Posterior cingulate gyrus (tissue), 11 donors: ENCODE results near the gene TPPP3.
"Not testable (repeated sequence)": the region's sequence is repeated elsewhere in the genome, so short reads cannot be mapped to it uniquely, and the experiment has no call there.

Experiments
- DNase-seq, 10 donors: peaks; one replicate each; pipeline versions ENCODE4 v3.0.0 to v3.0.0-alpha.2; 2020 to 2021; ENCODE audit warnings: mixed read lengths in 3 of 10
- intact Hi-C: fragments of 100-400 bp; cut with DNase I; formaldehyde crosslinking; loops from one replicate; pipeline ENCODE4 v1.15.1; 2023

TPPP3 gene

GRCh38 chr16:67361038-67361437 is 32.3 kb downstream of the TPPP3 start:
- intact Hi-C loops, result no loop called here

GRCh38 chr16:67359540-67360269 is 33.6 kb downstream of the TPPP3 start:
- intact Hi-C loops, DNase-seq: not testable (repeated sequence)

More at GRCh38 chr16:67361038-67361437, 32.3 kb downstream of the TPPP3 start:
- no peak for DNase-seq

- no peak for DNase-seq
- intact Hi-C loops, result no loop called here
Observed at GRCh38 chr16:67357561-67357960, 35.7 kb downstream of the TPPP3 start.

GRCh38 chr16:67356396-67356795 is 36.9 kb downstream of the TPPP3 start:
- DNase-seq, result no peak
- intact Hi-C loops, result no loop called here

GRCh38 chr16:67352463-67352862 is 40.8 kb downstream of the TPPP3 start:
- DNase-seq, intact Hi-C loops: not testable (repeated sequence)

- DNase-seq, result no peak
- intact Hi-C loops, result no loop called here
Observed at GRCh38 chr16:67350324-67350723, 43.0 kb downstream of the TPPP3 start.

- DNase-seq, result no peak
- intact Hi-C loops, result no loop called here
Observed at GRCh38 chr16:67349172-67349571, 44.1 kb downstream of the TPPP3 start.

GRCh38 chr16:67346341-67346740 is 47.0 kb downstream of the TPPP3 start:
- DNase-seq, result no peak
- intact Hi-C loops, result no loop called here

GRCh38 chr16:67345401-67345800 is 47.9 kb downstream of the TPPP3 start:
- no peak for DNase-seq
- intact Hi-C loops, result no loop called here

- intact Hi-C loops, result no loop called here
- DNase-seq, result no peak
Observed at GRCh38 chr16:67342616-67343015, 50.7 kb downstream of the TPPP3 start.

GRCh38 chr16:67341250-67341649 is 52.0 kb downstream of the TPPP3 start:
- DNase-seq, result no peak
- intact Hi-C loops, result no loop called here
